HepG2 (cell line): Measurements from ENCODE around the gene YEATS4. TPM values are rescaled to one million over a fixed set of nuclear protein-coding genes. Genes with fewer than 3 reads are reported as not detected.

Experiments
- MIER3 ChIP-seq: IDR thresholded peaks from 2 replicates; pipeline ENCODE4 v1.6.1; 2016; ENCODE audit warnings: missing compliant biosample characterization, borderline replicate concordance
- RBM39 ChIP-seq: fragments of 200-400 bp; formaldehyde crosslinking; IDR thresholded peaks from one replicate; pipeline ENCODE4 v1.6.1; 2018; ENCODE audit warnings: antibody characterized with exemption, mild to moderate bottlenecking, low read depth, low read length; ENCODE audit not compliant: poor library complexity, severe bottlenecking
- SP4 ChIP-seq: sonication (generic); formaldehyde crosslinking; IDR thresholded peaks from 2 replicates; pipeline ENCODE4 v1.8.1; 2023; ENCODE audit warnings: mild to moderate bottlenecking, missing genetic modification reagents
- TMF1 ChIP-seq: sonication (generic); formaldehyde crosslinking; IDR thresholded peaks from 2 replicates; pipeline ENCODE4 v1.8.1; 2022; ENCODE audit warnings: low read depth, missing genetic modification reagents
- ZNF138 ChIP-seq: sonication (generic); formaldehyde crosslinking; IDR thresholded peaks from 2 replicates; pipeline ENCODE4 v1.5.0; 2020; ENCODE audit warnings: mild to moderate bottlenecking, low read depth, missing genetic modification reagents
- ZNF30 ChIP-seq: sonication (generic); formaldehyde crosslinking; IDR thresholded peaks from 2 replicates; pipeline ENCODE4 v1.5.0; 2020; ENCODE audit warnings: mild to moderate bottlenecking, missing genetic modification reagents
- ZNF7 ChIP-seq: IDR thresholded peaks from 2 replicates; pipeline ENCODE4 v1.6.1; 2016; ENCODE audit warnings: missing biosample characterization, missing genetic modification reagents
- polyA plus RNA-seq, 8 experiments: library from polyadenylated mRNA; depleted of rRNA in 3 of 8; stranded (reverse) in 7 of 8; unstranded in 1 of 8; fragments of >200 nt; fragmentation: Illumina TruSeq in 4 of 8; extraction: Trizol in 4 of 8; gene quantifications; 2 replicates each; pipeline versions ENCODE4 v1.2.1 to v1.2.3, GENCODE V29; 2011 to 2016; ENCODE audit warnings: low read depth in 4 of 8, missing spikeins in 1 of 8, mixed read lengths in 1 of 8; ENCODE audit not compliant: insufficient read depth in 1 of 8
- total RNA-seq, 5 experiments: library from RNA; depleted of rRNA; stranded (reverse); fragments of >200 nt; fragmentation: Illumina TruSeq; extraction: Trizol; gene quantifications; 2 replicates each; pipeline ENCODE4 v1.2.3, GENCODE V29; 2016; ENCODE audit warnings: low read depth in 1 of 5
- TF ChIP-seq, protein P1 (sequence below): sonication (generic); formaldehyde crosslinking; IDR thresholded peaks from 2 replicates; pipeline ENCODE4 v1.8.1; 2023; ENCODE audit warnings: mild to moderate bottlenecking, moderate library complexity, missing genetic modification reagents
- TF ChIP-seq, protein P2 (sequence below): sonication (generic); formaldehyde crosslinking; IDR thresholded peaks from 2 replicates; pipeline ENCODE4 v1.4.0; 2020; ENCODE audit warnings: missing genetic modification reagents, borderline replicate concordance
- TF ChIP-seq, protein P3 (sequence below): IDR thresholded peaks from 2 replicates; pipeline ENCODE4 v1.6.1; 2016; ENCODE audit warnings: missing compliant biosample characterization, missing genetic modification reagents, borderline replicate concordance
- TF ChIP-seq, protein P4 (sequence below), 2 experiments: fragments of 450-650 bp in 1 of 2; sonication (generic) in 1 of 2; formaldehyde crosslinking in 1 of 2; IDR thresholded peaks; 2 replicates each; pipeline versions ENCODE4 v1.6.1 to v1.8.0; 2016 to 2022; ENCODE audit warnings: antibody characterized with exemption in 1 of 2, mild to moderate bottlenecking in 1 of 2, missing genetic modification reagents in 1 of 2
- TF ChIP-seq, protein P5 (sequence below): sonication (generic); formaldehyde crosslinking; IDR thresholded peaks from 2 replicates; pipeline ENCODE4 v1.5.0; 2020; ENCODE audit warnings: missing genetic modification reagents

The YEATS4 gene
- total and polyA plus RNA-seq, 2 of the 13 experiments (the other 11 are each of a cell fraction or from before 2014, with no cell fraction given): 16.8 to 45.0 TPM

DNA sequence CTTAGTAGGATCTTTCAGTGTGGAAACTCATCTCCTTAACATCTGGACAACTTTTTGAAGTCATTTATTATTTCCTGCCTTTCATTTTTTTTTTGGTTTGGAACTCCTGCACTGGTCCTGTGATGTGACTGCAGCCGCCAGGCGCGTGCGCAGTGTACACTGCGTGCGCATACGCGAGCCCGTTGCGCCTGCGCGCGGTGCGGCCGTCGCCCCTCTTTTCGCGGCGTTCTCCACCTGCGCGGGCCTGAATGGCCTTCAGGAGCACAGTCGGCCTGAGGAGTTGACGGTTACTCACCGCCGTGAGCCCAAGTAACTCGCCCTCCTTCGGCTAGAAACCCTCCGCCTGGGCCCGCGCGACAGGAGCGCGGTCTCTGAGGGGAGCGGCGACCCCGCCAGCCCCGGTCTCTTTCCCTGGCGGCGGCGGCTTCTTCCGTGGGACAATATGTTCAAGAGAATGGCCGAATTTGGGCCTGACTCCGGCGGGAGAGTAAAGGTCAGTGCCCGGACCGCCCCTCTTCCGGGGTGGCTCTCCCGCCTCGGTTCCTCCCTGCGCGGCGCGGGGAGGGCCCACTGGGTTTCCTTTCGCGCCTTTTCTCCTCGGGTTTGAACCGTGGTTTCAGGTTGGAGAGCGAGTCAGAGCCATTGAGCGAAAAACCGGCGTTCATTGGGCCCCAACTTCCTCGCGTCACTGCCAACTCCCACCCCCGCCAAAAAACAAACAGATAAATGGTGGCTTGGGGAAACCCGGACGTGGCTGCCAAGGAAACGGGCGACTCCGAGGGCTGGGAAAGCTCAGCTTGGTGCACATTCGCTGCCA is at the start of gene YEATS4 (continued):
- TF ChIP-seq, protein P1, sequence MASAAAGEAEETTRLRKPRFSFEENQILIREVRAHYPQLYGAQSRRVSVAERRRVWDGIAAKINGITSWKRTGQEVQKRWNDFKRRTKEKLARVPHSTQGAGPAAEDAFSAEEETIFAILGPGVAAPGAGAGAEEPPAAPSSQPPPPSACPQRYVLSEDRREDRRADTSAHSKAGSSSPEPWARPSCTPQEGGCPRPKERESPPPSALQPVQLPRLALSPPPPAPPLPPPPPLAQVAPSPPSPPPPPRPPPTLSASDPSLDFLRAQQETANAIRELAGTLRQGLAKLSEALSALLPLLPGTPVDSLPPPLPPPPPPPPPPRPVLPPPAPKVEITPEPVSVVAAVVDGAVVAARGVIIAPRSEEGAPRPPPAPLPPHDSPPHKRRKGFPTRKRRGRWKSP (CRISPR knock-in tag): peak; percentile 95
- TF ChIP-seq ZNF138 (CRISPR knock-in tag) (peak; percentile 75; the same call in 1 of the 2 replicates), MIER3 (CRISPR knock-in tag) (no peak; the same call in 1 of the 2 replicates), RBM39 (no peak), TMF1 (CRISPR knock-in tag) (no peak; the same call in none of the 2 replicates), ZNF7 (CRISPR knock-in tag) (no peak), SP4 (peak; percentile 85), ZNF30 (peak; percentile 53; the same call in 1 of the 2 replicates)
- TF ChIP-seq, protein P2, sequence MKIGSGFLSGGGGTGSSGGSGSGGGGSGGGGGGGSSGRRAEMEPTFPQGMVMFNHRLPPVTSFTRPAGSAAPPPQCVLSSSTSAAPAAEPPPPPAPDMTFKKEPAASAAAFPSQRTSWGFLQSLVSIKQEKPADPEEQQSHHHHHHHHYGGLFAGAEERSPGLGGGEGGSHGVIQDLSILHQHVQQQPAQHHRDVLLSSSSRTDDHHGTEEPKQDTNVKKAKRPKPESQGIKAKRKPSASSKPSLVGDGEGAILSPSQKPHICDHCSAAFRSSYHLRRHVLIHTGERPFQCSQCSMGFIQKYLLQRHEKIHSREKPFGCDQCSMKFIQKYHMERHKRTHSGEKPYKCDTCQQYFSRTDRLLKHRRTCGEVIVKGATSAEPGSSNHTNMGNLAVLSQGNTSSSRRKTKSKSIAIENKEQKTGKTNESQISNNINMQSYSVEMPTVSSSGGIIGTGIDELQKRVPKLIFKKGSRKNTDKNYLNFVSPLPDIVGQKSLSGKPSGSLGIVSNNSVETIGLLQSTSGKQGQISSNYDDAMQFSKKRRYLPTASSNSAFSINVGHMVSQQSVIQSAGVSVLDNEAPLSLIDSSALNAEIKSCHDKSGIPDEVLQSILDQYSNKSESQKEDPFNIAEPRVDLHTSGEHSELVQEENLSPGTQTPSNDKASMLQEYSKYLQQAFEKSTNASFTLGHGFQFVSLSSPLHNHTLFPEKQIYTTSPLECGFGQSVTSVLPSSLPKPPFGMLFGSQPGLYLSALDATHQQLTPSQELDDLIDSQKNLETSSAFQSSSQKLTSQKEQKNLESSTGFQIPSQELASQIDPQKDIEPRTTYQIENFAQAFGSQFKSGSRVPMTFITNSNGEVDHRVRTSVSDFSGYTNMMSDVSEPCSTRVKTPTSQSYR (CRISPR knock-in tag): no peak
- TF ChIP-seq, protein P3, sequence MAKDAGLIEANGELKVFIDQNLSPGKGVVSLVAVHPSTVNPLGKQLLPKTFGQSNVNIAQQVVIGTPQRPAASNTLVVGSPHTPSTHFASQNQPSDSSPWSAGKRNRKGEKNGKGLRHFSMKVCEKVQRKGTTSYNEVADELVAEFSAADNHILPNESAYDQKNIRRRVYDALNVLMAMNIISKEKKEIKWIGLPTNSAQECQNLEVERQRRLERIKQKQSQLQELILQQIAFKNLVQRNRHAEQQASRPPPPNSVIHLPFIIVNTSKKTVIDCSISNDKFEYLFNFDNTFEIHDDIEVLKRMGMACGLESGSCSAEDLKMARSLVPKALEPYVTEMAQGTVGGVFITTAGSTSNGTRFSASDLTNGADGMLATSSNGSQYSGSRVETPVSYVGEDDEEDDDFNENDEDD (CRISPR knock-in tag): peak; percentile 94
- TF ChIP-seq, protein P4, sequence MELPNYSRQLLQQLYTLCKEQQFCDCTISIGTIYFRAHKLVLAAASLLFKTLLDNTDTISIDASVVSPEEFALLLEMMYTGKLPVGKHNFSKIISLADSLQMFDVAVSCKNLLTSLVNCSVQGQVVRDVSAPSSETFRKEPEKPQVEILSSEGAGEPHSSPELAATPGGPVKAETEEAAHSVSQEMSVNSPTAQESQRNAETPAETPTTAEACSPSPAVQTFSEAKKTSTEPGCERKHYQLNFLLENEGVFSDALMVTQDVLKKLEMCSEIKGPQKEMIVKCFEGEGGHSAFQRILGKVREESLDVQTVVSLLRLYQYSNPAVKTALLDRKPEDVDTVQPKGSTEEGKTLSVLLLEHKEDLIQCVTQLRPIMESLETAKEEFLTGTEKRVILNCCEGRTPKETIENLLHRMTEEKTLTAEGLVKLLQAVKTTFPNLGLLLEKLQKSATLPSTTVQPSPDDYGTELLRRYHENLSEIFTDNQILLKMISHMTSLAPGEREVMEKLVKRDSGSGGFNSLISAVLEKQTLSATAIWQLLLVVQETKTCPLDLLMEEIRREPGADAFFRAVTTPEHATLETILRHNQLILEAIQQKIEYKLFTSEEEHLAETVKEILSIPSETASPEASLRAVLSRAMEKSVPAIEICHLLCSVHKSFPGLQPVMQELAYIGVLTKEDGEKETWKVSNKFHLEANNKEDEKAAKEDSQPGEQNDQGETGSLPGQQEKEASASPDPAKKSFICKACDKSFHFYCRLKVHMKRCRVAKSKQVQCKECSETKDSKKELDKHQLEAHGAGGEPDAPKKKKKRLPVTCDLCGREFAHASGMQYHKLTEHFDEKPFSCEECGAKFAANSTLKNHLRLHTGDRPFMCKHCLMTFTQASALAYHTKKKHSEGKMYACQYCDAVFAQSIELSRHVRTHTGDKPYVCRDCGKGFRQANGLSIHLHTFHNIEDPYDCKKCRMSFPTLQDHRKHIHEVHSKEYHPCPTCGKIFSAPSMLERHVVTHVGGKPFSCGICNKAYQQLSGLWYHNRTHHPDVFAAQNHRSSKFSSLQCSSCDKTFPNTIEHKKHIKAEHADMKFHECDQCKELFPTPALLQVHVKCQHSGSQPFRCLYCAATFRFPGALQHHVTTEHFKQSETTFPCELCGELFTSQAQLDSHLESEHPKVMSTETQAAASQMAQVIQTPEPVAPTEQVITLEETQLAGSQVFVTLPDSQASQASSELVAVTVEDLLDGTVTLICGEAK (IDR thresholded peaks at IDR 0.05): no peak
- TF ChIP-seq, protein P4 (CRISPR knock-in tag; IDR thresholded peaks at IDR 0.05): peak; percentile 67
- TF ChIP-seq, protein P5, sequence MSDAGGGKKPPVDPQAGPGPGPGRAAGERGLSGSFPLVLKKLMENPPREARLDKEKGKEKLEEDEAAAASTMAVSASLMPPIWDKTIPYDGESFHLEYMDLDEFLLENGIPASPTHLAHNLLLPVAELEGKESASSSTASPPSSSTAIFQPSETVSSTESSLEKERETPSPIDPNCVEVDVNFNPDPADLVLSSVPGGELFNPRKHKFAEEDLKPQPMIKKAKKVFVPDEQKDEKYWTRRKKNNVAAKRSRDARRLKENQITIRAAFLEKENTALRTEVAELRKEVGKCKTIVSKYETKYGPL: no peak; the same call in 1 of the 2 replicates
